Stimulated activated naive CD8-positive, alpha-beta T cell treated with anti-CD3 and anti-CD28 coated beads, Interleukin-15, Interleukin-2, amounts not matched to agents 100 ng/mL and 50 ng/mL, for 24 hours (primary cell): ENCODE data around the gene AP2A2.

Source experiments
- H3K27ac Mint-ChIP-seq: one replicate; pipeline ENCODE4 v1.8.0; 2021; ENCODE audit warnings: mild to moderate bottlenecking, mixed read lengths
- H3K27me3 Mint-ChIP-seq: one replicate; pipeline ENCODE4 v1.8.0; 2021; ENCODE audit warnings: mixed read lengths
- H3K36me3 Mint-ChIP-seq: one replicate; pipeline ENCODE4 v1.8.0; 2021; ENCODE audit warnings: low read depth, mixed read lengths
- H3K4me1 Mint-ChIP-seq: one replicate; pipeline ENCODE4 v1.8.0; 2021; ENCODE audit warnings: low read depth, mixed read lengths
- H3K4me3 Mint-ChIP-seq: one replicate; pipeline ENCODE4 v1.8.0; 2021; ENCODE audit warnings: mild to moderate bottlenecking, mixed read lengths
- H3K9me3 Mint-ChIP-seq: one replicate; pipeline ENCODE4 v1.8.0; 2021; ENCODE audit warnings: mixed read lengths

AP2A2 gene

DNA sequence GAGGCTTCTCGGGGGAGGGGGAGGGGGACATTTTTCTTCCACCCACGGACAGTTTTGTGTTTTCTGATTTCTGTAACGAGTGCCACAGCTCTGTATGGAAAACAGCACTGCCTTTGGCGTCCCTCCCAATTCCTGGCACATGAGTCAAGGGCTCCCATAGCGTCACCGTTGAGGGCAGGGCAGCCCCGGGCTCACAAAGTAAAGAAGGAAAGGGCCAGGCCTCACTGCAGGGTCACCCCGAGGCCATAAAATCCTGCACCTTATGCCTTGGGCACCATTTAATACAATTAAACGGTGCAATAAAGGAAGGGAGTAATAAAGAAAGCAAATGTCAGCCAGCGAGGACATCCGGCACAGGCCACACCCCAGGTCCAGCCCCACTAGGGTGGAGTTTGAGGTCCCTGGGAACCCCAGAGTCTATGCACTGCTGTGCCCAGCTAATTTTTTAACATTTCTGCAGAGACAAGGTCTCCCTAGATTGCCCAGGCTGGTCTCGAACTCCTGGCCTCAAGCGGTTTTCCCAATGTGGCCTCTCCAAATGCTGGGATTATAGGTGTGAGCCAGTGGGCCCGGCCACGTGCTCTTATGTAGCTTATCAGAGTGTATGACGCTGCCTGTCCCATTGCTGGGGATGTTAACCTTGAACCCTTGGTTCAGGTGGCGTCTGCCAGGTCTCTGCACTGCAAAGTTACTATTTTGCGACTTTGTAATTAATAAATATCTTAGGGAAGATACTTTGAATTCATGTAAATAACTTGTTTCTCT, 135.4 kb downstream of the AP2A2 start:
- Mint-ChIP-seq H3K4me1 (peaks cover 17% of the 10 kb centered on the region), H3K27me3 (peaks cover 20% of the 10 kb centered on the region), H3K27ac (no peak overlapping the region), H3K9me3 (peaks cover 5% of the 10 kb centered on the region), H3K4me3 (no peak overlapping the region), H3K36me3 (no peaks in the 10 kb centered on the region)
